Measurements from ENCODE around the gene ANKRD29.

DNA sequence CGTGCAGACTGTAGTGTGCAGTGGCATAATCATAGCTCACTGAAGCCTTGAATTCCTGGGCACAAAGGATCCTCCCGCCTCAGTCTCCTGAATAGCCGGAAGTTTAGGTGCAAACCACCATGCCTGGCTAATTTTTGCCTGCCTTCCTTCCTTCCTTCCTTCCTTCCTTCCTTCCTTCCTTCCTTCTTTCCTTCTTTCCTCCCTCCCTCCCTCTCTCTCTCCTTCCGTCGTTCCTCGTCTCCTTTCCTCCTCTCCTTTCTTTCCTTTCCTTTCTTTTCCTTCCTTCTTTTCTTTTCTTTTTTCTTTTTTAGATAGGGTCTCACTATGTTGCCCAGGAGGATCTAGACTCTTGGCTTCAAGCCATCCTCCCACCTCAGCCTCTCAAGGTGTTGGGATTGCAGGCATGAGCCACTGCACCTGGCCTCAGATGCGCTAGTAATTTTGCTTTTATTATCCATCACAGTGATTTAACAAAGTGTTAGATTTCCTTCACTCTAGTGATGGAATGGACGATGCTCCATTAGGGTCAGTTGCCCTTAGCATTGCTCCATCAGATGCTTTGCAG lies 6.6 kb upstream of the ANKRD29 start:
- TF ChIP-seq, protein P1, sequence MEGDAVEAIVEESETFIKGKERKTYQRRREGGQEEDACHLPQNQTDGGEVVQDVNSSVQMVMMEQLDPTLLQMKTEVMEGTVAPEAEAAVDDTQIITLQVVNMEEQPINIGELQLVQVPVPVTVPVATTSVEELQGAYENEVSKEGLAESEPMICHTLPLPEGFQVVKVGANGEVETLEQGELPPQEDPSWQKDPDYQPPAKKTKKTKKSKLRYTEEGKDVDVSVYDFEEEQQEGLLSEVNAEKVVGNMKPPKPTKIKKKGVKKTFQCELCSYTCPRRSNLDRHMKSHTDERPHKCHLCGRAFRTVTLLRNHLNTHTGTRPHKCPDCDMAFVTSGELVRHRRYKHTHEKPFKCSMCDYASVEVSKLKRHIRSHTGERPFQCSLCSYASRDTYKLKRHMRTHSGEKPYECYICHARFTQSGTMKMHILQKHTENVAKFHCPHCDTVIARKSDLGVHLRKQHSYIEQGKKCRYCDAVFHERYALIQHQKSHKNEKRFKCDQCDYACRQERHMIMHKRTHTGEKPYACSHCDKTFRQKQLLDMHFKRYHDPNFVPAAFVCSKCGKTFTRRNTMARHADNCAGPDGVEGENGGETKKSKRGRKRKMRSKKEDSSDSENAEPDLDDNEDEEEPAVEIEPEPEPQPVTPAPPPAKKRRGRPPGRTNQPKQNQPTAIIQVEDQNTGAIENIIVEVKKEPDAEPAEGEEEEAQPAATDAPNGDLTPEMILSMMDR (IDR thresholded peaks at IDR 0.05), result no peak
- no peak for TF ChIP-seq POLR2A (IDR thresholded peaks at IDR 0.05)
- TF ChIP-seq POLR2AphosphoS5 (IDR thresholded peaks at IDR 0.05), result no peak
- no peak for TF ChIP-seq EP300 (IDR thresholded peaks at IDR 0.05; ENCODE audit: low read depth)
